GM18873 (cell line): ENCODE results near the gene NQO1.
A peak's percentile ranks its signal among the peaks of the same experiment; 100 is the strongest.
"Not testable (repeated sequence)": the region's sequence is repeated elsewhere in the genome, so short reads cannot be mapped to it uniquely, and the experiment has no call there.

Experiments used
- ATAC-seq: cut with Tn5 transposase; IDR thresholded peaks from one replicate; pipeline ENCODE4 v1.9.1; 2021; ENCODE audit warnings: mild to moderate bottlenecking, moderate library complexity, moderate number of reproducible peaks; ENCODE audit not compliant: unreplicated experiment, low FRiP score

The NQO1 gene

DNA sequence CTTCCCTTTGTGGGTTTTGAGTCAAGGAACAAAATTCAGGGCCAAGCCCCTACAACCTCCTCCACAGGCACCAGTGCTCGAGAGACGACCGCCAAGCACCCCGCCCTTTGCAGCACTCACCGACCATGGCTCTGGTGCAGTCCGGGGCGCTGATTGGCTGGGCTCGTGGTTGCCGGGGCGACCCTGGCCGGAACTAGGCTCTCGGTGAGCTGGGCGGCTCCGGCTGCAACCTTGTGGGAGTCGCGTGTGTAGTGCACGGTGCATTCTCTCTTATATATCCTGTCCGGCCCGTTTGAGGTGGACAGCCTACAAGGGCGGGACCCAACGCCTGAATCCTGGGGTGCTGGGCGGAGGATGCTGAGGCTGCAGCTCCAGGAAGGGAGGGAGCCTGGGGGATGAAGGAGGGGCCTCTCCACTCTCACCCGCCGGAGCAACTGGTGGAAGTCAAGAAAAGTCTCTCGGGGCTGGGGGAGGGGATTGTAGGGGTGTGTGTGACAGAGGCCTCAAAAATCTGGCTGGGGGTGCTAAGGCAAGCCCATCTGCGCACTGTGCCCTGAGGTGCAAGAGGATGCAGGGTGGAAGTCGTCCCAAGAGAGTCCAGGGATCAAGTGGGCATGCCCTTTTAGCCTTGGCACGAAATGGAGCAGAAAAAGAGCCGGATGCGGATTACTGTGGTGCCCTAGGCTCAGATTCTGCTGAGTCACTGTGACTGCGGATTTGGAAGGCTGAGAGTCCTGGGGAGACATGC is at the start of gene NQO1:
Gene NQO1, minus strand, starts transcription at position 248 of the 748 bp plus-strand sequence. Its CDS starts 121 bp downstream, at position 127.
- ATAC-seq = peak; percentile 92

DNA sequence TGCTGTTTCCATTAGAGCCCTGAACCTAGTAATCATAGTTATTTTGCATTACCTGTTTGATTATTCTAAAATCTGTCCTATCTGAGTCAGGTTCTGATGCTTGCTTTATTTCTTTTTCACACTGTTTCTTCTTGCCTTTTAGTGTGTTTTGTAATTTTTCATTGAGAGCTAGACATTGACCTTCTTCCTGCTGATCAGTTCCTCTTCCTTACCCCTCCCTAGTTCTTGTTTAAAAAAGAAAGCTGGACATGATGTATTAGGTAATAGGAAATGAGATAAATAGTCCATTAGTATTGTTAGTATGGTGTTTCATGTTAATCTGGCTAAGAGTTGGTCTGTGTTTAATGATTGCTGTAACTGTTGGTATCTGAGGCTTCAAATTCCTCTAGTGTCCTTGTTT is 49.2 kb upstream of the NQO1 start:
- no peak for ATAC-seq

DNA sequence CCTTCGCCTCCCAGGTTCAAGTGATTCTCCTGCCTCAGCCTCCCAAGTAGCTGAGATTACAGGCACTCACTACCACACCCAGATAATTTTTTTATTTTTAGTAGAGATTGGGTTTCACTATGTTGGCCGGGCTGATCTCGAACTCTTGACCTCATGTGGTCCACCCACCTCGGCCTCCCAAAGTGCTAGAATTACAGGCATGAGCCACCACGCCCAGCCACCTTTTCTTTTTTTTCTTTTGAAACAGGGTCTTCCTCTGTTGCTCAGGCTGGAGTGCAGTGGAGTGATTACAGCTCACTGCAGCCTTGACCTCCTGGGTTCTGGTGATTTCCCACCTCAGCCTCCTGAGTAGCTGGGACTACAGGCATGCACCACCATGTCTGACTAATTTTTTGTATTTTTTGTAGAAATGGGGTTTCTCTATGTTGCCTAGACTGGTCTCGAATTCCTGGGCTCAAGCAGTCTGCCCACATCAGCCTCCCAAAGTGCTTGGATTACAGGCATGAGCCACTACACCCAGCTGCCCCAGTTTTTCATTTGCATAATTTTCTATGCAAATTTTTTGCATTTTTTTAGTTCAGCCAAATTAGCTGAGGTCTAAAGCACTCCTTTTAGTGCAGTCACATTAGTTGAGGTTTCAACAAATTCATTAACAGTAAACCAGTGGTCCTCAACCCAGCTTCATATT is 47.0 kb upstream of the NQO1 start:
- no peak for ATAC-seq

DNA sequence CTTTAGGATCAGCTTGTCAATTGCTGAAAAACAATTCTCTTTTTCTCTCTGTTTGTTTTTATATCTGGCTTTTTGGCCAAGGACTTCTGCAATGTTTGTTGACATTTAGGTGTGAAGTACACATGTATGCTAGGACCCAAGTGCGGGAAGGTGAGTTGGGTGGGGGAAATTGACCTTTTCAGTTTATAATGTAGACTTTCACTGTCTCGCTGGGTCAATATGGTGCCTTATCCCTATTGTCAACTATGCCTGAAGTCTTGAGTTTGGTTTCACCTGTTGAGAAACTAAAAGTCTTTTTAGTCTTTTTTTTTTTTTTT is 45.2 kb upstream of the NQO1 start:
- ATAC-seq = no peak

DNA sequence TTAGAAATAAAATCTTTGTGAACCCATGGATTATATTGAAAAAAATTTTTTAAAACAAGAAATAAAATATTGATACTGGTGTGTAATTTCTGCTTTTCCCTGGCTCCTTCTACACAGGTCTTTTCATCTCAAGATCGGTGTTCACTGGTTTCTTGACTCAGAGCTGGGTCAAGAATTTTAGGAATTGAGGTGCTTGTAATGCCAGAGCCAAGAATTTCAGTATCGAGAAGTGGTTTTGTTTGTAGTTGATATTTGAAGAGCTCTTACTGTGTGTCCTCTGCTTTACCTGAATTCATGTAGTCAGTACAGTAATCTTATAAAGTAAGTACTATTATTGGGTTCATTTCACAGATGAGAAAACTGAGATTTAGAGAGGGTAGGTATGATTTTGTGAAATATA is 43.0 kb upstream of the NQO1 start:
- ATAC-seq = no peak

DNA sequence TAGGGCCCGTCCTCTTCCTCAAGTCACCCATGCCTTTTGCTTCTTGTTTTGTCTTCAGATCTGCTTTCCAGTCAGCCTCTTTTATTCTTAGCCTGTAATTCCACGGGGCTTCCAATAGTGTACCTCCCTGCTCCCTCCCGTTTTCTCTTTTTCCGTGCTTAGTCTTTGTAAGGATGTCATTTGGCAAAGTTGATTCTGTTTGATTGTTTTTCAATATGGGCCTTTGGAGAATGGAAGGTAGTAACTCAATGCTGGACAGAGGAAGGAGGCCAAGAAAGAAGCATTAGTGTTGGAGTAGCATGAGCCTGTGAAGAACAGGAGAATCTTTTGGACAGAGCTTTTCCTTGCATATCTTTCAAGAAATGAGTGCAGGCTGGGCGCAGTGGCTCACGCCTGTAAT is 42.3 kb upstream of the NQO1 start:
- ATAC-seq = no peak

DNA sequence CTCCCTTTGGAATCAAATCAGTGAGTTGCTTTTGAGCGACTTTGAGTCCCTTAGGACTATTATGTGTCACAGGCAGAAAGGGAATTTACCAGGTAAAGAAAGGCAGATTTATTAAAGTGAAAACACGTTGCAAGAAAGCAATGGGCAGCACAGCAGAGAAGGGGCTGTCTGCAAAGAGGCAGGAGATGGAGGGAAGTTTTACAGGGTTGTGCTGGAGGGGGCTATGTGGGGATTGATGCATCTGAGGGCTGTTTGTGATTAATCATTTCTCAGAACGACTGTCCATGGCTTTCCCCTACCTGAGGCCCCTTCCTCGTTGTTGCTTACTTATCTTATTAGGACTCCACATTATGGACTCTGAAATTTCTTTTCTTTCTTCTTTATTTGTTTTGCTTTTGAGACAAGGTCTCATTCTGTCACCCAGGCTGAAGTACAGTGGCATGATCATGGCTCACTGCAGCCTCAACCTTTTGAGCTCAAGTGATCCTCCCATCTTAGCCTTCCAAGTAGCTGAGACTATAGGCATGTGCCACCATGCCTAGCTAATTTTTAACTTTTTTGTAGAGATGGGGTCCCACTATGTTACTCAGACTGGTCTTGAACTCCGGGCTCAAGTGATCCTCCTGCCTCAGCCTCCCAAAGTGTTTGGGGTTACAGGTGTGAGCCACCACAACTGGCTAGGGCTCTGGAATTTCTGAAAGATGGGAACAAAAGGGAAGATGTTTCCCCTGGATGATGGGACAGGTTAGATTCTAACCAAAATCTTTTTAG is 41.3 kb upstream of the NQO1 start:
- ATAC-seq = no peak

DNA sequence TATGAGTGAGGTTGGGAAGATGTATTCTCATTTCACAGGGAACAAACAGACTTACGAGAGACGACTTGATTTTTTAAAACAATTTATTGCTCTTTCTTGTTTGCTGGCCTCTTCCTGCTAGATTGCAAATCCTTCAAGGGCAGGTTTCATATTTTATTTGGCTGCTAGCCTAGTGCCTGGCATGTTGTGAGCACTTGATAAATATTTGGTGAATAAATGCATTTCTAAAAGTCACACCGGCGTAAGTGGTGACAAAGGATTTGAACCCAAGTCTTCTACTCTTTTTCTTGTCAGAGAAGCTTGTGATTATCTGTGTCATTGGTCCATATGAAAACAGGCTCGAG is 37.2 kb upstream of the NQO1 start:
- no peak for ATAC-seq

DNA sequence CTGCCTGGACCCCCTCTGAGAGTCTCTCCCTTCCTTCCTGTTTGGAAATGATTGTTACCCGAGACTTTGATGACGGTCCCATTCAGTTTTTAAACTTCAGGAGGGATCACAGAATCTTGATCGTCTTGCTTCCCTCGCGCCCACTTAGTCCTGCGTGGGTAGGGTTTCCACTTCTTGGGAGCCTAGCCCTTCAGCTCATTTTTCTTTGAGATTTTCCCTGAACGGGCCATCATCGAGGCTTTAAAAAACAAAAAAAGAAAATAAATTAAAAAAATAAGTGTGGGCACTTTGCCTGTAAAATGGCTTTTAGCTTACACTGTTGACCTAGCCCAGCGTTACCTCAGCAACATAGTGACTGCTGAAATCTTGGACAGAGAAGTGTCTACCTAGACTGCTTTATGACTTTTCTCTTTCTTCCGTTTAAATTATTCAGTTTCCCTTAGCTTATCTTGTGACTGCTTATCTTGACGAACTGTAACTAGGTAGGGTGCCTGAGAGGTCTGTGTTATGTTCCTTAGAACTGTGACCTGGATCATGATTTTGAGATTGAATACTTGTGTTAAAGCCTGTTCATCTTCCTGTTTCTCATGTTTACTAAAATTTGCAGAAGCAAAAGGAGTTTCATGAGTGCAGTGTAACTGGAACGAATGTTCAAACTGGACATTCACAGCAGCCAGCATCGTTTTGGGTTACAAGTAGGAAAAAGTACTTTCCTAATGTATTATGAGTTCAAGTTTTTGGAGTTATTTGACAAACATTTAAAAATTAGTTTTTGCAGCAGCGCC is 36.6 kb upstream of the NQO1 start:
- no peak for ATAC-seq

DNA sequence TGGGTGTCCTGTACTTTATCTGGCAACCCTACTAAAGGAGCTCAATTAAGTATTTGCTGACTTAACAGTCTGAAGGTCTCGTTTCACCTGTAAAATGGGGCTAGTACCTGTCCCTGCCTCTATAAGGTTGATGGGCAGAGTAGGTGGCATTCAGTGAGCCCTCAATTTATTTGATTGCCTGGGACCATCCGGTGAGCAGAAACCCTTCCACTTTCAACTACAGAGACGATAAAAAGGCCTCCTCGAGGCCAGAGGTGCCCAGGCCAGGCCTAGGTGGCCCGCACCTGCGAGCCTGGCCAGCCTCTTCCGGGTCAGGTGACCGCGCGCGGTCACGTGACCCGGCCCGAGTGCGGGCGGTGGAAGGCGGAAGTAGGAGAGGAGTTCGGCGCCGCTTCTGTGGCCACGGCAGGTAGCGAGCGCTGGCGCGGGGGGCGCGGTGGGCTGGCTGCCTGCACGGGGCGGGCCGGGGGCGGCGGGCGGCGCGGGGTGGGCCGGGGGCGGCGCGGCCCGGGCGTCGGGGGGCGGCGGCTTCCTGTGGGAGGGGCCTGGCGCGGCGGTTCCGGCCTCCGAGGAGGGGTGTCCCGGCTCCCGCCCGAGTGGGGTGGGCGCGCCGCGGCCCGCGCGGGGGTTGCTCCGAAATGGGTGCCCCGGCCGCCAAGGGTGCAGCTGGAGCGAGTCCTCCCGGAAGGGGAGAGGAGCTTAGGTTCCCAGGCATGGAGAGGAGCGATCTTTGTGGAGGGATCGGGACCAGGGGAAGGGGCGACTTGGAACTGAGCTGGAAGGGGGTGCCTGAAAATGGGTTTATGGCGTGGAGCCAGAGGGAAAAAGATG is 35.8 kb upstream of the NQO1 start, which contains the start of gene WWP2:
Gene WWP2, plus strand, starts transcription at position 350 of the 831 bp plus-strand sequence. CDS start 24,679 bp downstream, outside the sequence.
- ATAC-seq = no peak

DNA sequence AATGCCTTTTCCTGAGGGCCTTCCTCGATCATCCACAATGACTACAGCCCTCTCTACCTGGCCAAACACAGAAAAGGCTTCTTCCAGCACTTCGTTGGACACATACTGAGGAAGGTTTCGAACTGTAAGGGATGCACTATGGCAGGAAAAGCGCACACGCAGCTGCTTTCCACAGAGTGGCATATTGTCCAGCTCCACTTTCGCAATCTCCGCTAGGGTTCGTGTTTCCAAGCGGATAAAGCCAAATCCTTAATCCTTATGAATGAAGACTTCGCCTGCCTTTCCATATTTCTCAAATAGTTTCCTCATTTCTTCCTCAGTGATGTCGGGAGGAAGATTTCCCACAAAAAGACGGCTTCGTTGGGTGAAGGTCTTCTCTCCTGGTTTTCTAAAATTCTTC is 31.0 kb upstream of the NQO1 start:
- not testable (repeated sequence) for ATAC-seq

DNA sequence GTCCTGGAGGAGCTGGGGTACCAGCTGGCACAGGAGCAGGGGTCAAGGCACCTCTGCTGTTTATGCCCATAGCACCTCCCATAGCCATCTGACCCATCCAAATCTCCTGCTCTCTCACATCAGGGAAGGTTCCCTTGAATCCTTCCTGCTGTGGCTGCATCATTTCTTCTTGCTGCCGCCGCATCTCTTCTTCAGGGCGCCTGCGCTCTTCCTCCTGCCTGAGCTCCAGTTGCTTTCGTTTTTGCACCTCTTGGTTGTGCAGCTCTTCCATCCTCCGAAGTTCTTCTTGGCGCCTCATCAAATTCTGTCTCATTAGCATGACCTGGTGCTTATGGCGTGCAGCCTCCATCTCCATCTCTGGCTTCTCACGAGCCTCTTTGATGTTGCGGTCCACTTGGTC is 30.3 kb upstream of the NQO1 start:
- ATAC-seq = no peak

DNA sequence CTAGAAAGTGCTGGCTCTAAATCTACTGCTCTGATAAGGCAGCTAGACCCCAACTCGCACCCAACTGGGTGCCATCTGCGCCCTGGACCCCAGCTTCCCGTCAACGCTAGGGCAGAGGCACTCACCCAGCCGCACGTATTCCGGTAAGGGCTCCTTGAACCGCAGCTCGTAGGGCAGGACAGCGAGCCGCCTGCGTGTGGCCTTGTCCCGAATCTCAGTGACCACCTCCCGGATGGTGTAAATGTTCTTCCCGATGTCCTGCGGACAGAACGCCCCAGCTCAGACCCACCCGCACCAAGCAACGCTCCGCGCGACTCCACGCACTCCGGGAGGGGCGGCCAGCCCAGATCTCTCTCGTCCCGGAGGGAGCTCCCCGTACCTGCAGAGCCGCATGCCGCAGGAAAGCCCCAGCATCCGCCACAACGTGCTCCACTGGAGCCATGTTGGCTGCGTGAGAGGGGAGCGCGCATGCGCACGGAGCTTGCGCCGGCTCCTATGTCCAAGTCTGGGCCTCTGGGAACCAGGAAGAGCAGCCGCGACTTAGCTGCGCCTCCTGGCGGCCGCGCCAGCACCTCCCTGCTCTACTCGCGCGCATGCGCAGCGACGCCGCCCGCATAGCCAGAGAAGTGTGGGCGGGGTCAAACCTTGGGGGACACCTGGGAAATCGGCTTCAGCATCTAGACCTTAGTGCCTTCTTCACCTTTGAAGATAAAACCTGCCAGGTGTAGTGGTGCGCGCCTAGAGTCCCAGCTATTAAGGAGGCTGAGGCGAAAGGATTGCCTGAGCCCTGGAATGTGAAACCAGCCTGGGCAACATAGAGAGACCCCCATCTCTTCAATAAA is 28.3 kb upstream of the NQO1 start, which contains the start of gene NOB1:
Gene NOB1, minus strand, starts transcription at position 458 of the 842 bp plus-strand sequence. Its CDS starts 16 bp downstream, at position 442.
- peak; percentile 88 for ATAC-seq

DNA sequence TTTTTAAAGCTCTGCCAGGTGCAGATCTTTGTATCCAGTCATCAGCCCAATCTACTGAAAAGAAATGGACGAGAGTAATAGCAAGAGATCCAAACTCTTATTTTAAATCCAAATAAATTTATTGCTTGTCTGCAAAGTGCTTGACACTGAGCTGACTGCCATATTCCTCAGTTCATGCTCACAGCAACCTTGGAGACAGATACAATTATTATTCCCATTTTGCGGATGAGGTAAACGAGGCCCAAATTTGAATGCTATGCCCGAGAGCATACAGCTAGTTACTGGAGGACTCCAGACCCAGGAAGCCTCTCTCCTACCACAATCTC is 27.7 kb upstream of the NQO1 start:
- ATAC-seq = no peak

DNA sequence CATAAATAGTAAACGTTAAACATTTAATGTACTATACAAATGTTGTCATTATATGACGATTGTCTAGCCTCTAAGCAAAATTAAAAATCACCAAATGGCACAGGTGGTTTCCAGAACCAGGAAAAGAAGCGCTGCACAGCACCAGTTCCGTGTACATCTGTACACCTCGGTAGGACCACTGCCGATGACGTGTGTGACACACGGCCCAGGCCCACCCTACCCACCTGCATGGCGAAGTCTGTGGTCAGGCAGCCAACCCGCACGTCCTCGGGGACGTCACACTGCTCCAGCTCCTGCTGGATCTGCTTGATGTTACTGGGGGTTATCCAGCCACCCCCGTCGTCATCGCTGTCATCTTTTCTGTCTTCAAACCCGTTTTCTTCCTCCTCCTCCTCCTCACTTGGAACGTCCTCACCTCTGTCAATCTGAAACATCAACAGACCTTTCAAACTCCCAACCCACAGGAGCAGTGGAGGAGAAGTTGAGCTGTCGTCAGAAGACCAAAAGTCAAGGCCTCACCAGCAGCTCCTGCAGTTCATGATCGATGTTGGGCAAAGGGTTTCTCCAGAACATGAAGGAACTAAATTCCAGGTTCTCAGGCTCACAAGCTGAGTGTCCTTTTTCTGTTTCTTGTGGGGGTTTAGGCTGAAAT is 22.5 kb upstream of the NQO1 start:
- ATAC-seq = no peak

DNA sequence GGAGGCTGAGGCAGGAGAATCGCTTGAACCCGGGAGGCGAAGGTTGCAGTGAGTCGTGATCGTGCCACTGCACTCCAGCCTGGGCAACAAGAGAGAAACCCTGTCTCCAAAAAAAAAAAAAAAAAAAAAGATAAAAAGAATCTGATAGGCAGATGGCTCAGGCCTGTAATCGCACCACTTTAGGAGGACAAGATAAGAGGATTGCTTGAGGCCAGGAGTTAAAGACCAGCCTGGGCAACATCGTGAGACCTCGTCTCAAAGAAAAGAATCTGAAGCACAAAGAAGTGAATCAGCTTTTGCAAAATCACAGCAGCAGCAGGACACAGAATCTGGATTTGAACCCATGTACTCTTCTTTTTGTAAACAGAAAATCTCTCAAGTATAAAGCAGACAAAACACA is 20.8 kb upstream of the NQO1 start:
- ATAC-seq = no peak

DNA sequence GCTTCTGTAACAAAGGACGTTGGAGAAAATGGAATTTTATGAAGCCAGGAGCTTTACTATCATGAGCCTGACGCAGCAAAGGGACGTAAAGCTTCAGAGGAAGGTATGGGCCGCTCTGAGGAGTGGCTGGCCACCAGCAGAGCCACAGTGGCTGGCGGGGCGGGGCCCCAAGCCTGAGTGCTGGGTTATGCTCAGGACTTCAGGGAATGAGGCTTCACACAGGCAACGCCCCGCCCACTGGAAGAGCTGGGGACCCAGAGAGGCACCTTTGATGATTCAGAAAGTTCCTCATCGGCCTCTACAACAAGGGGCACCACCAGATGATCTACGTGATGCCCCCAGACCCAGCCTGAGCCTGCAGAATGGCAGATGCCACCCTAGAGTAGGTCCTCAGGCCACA is 19.6 kb upstream of the NQO1 start:
- ATAC-seq = no peak

DNA sequence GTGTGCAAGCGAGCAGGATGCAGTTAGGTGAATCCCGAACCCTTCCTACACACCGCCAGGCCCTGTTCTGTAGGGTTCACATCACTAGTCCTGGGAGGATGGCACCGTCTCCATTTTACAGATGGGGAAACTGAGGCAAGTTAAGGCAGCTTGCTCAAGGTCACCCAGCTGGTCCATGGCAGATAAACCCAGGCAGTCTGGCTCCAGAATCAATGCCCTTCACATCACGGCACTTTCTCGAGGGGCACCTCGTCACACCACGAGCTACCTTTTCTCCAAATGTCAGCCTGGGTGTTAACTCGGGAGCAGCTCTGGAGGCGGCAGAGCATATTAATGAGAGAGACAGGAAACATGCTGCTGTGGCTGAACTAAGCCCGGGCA is 18.9 kb upstream of the NQO1 start:
- no peak for ATAC-seq
